GM12891 (cell line): ENCODE data around the gene CFAP70.
"Not testable (repeated sequence)": the region's sequence is repeated elsewhere in the genome, so short reads cannot be mapped to it uniquely, and the experiment has no call there.

Experiments
- DNase-seq: peaks from one replicate; pipeline ENCODE4 v3.0.0; 2011; ENCODE audit warnings: low spot score; ENCODE audit not compliant: insufficient read length
- FAIRE-seq: peaks from 2 replicates; lab custom pipeline; 2011; peaks lifted over from hg19 to GRCh38; lab: Jason Lieb, UNC
- PAX5 ChIP-seq: IDR thresholded peaks from 2 replicates; pipeline ENCODE4 v1.6.1; 2011; ENCODE audit warnings: low read length, moderate library complexity, mild to moderate bottlenecking; ENCODE audit not compliant: insufficient read depth, severe bottlenecking
- POLR2A ChIP-seq: IDR thresholded peaks from 2 replicates; pipeline ENCODE4 v1.6.1; 2011; ENCODE audit warnings: low read depth, low read length, control low read depth
- POLR2AphosphoS5 ChIP-seq: IDR thresholded peaks from 2 replicates; pipeline ENCODE4 v1.6.1; 2011; ENCODE audit warnings: low read depth, low read length, control low read depth
- POU2F2 ChIP-seq: IDR thresholded peaks from 2 replicates; pipeline ENCODE4 v1.6.1; 2011; ENCODE audit warnings: low read depth, mild to moderate bottlenecking, control low read depth, low read length, moderate library complexity
- SPI1 ChIP-seq: IDR thresholded peaks from 2 replicates; pipeline ENCODE4 v1.6.1; 2011; ENCODE audit warnings: low read depth, low read length, control low read depth
- TAF1 ChIP-seq: IDR thresholded peaks from 2 replicates; pipeline ENCODE4 v1.6.1; 2011; ENCODE audit warnings: low read depth, low read length, control low read depth

Gene CFAP70

GRCh38 chr10:73296946-73297345 is 61.7 kb downstream of the CFAP70 start:
- FAIRE-seq (no peak), DNase-seq (no peak)

GRCh38 chr10:73293461-73293860 is 65.2 kb downstream of the CFAP70 start:
- no peak for DNase-seq
- FAIRE-seq, result no peak

More at GRCh38 chr10:73296946-73297345, 61.7 kb downstream of the CFAP70 start:
- no peak for TF ChIP-seq POU2F2
- TF ChIP-seq SPI1, result no peak
- no peak for TF ChIP-seq POLR2AphosphoS5
- TF ChIP-seq TAF1, result no peak
- no peak for TF ChIP-seq PAX5
- TF ChIP-seq POLR2A, result no peak

DNA sequence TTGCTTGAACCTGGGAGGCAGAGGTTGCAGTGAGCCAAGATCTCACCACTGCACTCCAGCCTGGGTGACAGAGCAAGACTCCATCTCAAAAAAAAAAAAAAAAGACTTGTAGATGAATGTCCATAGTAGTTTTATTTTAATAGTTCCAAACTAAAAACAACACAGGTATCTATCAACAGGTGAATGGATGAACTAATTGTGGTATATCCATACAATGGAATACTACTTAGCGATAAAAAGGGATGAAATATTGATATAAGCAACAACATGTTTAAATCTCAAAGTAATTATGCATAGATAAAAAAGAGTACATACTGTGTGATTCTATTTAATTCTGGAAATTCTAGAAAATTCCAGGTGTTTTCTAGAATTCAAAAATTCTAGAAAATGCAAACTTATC is 68.7 kb downstream of the CFAP70 start:
- DNase-seq (no peak), FAIRE-seq (no peak)
- no peak for TF ChIP-seq SPI1

More at GRCh38 chr10:73293461-73293860, 65.2 kb downstream of the CFAP70 start:
- no peak for TF ChIP-seq POLR2AphosphoS5
- TF ChIP-seq SPI1, result no peak
- TF ChIP-seq PAX5, result no peak
- TF ChIP-seq POU2F2, result no peak

- DNase-seq (no peak), FAIRE-seq (no peak)
- TF ChIP-seq POLR2A (no peak), TAF1 (no peak), SPI1 (no peak), PAX5 (no peak), POLR2AphosphoS5 (no peak), POU2F2 (no peak)
Measured at GRCh38 chr10:73287441-73287840, 71.2 kb downstream of the CFAP70 start.

GRCh38 chr10:73281097-73281496 is 77.6 kb downstream of the CFAP70 start:
- no peak for FAIRE-seq
- DNase-seq, result no peak
- TF ChIP-seq POU2F2, result no peak
- TF ChIP-seq POLR2AphosphoS5, result no peak
- no peak for TF ChIP-seq TAF1
- no peak for TF ChIP-seq SPI1
- TF ChIP-seq PAX5, result no peak
- TF ChIP-seq POLR2A, result no peak

DNA sequence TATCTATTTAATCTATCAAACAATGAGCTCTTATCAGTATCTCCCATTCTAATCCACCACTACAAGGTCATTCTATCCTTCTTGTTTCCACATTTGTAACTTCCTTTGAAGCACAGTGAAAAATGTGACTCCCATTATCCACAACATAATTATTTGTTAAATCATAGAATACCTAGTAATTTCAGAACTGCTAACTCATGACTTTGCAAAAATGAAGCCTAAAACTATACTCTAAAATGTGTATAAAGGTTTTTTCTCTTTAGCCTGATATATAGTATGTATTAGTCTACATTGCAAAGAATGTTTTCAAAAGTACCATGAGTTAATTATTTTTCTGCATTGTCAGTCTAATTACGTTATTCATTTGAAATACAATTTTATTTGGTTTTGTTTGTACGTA is 94.2 kb downstream of the CFAP70 start:
- DNase-seq (no peak), FAIRE-seq (no peak)
- TF ChIP-seq SPI1, result no peak
- no peak for TF ChIP-seq PAX5
- no peak for TF ChIP-seq POU2F2
- no peak for TF ChIP-seq POLR2AphosphoS5
- TF ChIP-seq TAF1, result no peak
- TF ChIP-seq POLR2A, result no peak

DNA sequence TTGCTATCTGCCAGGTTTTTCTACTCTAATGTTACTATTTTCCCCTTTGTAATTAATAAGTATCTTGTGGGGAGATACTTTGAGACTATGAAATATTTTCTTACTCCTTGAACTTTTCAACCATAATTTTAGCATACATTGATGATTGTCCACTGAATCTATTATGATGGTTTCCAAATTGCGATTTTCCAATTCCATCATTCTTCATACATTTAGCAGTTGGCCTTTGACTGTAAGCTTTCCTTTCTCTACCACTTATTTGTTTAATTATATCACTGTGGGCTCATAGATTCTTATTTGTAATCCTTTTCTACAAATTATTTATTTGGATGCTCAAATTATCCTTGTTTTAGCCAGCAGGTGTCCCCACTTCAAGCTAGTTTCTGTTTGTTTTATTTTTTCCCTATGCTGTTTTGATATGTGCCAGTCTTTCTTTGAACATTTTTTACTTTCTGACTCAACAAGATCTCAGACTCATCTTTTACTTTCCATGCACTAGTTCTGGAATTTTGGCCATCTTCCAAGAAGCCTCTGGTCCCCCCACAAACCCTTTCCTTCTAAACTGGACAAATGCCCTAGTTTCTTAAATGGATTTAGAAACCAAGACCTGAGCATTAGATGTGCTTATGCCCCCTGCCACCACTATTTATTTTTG is 94.8 kb downstream of the CFAP70 start:
- DNase-seq (no peak), FAIRE-seq (no peak)
- TF ChIP-seq POU2F2 (no peak), PAX5 (no peak), POLR2A (no peak), POLR2AphosphoS5 (no peak), TAF1 (no peak), SPI1 (no peak)

- DNase-seq (no peak), FAIRE-seq (no peak)
- no peak for TF ChIP-seq TAF1
Measured at GRCh38 chr10:73262880-73263555, 95.6 kb downstream of the CFAP70 start.

DNA sequence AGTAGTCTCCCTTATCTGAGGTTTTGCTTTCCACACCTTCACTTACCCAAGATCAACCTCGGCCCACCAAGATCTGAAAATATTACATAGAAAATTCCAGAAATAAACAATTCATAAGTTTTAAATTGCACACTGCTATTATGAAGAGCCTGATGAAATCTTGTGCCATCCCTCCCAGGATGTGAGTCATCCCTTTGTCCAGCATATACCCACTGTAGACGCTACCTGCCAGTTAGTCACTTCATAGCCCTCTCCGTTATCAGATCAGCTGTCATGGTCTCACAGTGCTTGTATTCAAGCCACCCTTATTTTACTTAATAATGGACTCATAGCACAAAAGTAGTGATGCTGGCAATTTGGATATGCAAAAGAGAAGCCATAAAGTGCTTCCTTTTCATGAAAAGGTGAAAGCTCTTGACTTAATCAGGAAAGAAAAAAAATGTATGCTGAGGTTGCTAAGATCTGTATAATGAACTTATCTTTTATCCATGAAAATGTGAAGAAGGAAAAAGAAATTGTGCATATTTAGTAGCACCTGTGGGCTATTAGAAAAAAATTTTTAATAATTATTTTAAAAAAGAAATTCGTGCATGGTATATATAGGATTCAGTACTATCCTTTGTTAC is 96.4 kb downstream of the CFAP70 start:
- DNase-seq, result no peak
- FAIRE-seq, result no peak
- TF ChIP-seq POLR2AphosphoS5 (no peak), SPI1 (no peak), TAF1 (no peak), POU2F2 (no peak), PAX5 (no peak), POLR2A (no peak)

- TF ChIP-seq PAX5, result no peak
- no peak for TF ChIP-seq POLR2AphosphoS5
- no peak for TF ChIP-seq TAF1
- TF ChIP-seq SPI1, result no peak
- DNase-seq (no peak), FAIRE-seq (no peak)
Measured at GRCh38 chr10:73261362-73261995, 97.2 kb downstream of the CFAP70 start.

- not testable (repeated sequence) for FAIRE-seq, DNase-seq
Measured at GRCh38 chr10:73258612-73259011, 100.1 kb downstream of the CFAP70 start.
